Effector memory CD4-positive, alpha-beta T cell (primary cell): ENCODE data around the gene HDHD3.
A peak's percentile ranks its signal among the peaks of the same experiment; 100 is the strongest.

Source experiments
- DNase-seq, 3 donors: peaks; one replicate each; pipeline ENCODE4 v3.0.0-alpha.2; 2020
- H3K27ac ChIP-seq: 2 replicates; pipeline ENCODE4 v1.7.0; 2013; ENCODE audit warnings: mild to moderate bottlenecking, low read length, moderate library complexity; ENCODE audit not compliant: insufficient read depth, poor library complexity, severe bottlenecking
- H3K27me3 ChIP-seq: replicated peaks from 2 replicates; pipeline ENCODE4 v1.7.0; 2013; ENCODE audit warnings: mild to moderate bottlenecking, low read length; ENCODE audit not compliant: insufficient read depth, control insufficient read depth, poor library complexity, severe bottlenecking
- H3K36me3 ChIP-seq: 2 replicates; pipeline ENCODE4 v1.7.0; 2013; ENCODE audit warnings: mild to moderate bottlenecking, low read length, moderate library complexity; ENCODE audit not compliant: control insufficient read depth, insufficient read depth
- H3K4me1 ChIP-seq: 2 replicates; pipeline ENCODE4 v1.7.0; 2013; ENCODE audit warnings: low read length, mild to moderate bottlenecking; ENCODE audit not compliant: control insufficient read depth, insufficient read depth, poor library complexity, severe bottlenecking
- H3K4me3 ChIP-seq: 2 replicates; pipeline ENCODE4 v1.7.0; 2013; ENCODE audit warnings: low read length, low read depth, mild to moderate bottlenecking; ENCODE audit not compliant: insufficient read depth, poor library complexity, severe bottlenecking
- H3K9me3 ChIP-seq: 2 replicates; pipeline ENCODE4 v1.7.0; 2013; ENCODE audit warnings: mild to moderate bottlenecking, low read length, moderate library complexity; ENCODE audit not compliant: control insufficient read depth

The HDHD3 gene

DNA sequence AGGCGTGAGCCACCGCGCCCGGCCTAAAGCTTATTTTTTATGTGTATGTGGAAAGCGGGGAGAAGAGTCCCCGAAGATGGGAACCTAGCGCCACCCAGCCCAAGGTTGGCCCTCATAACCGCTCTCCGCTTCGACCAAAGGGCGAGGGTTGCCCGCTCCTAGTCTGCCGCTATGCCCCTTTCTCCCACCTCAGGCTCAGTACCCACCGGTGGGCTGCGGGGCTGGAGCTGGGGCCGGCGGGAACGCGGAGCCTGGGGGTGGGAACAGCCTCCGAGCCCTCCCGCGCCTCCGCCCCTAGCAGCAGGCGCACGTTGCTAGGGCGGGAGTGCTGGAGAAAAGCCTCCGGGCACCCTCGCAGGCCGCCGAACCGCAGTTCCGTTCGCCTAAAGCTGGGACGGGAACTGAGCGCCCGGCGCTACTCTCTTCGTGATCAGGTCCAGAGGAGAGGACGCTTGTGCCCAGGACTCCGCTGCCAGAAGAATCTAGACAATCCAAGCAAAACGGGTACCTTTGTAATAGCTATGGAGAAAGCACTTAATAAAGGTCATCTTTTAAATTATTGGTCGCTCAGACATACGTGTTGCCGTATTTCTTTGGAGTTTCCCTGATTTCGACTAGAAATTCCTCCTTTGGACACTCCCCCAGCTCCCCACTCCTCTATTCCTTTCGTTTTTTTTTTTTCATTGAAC lies 36.6 kb downstream of the HDHD3 start, which contains the start of gene WDR31:
TSS of gene WDR31 (minus strand) at position 265 of the 689 bp plus-strand sequence. CDS start 8,253 bp downstream, outside the sequence.
- peak; percentile 31 to 53 (median 53) for DNase-seq
- H3K9me3 ChIP-seq = no peaks in the 10 kb centered on the region
- peak within 1 kb of the TSS; percentile 89 for H3K4me3 ChIP-seq
- H3K27me3 ChIP-seq = no peaks in the 10 kb centered on the region
- H3K4me1 ChIP-seq = peaks cover 4% of the 10 kb centered on the region
- H3K27ac ChIP-seq = peak within 1 kb of the TSS; percentile 49
- no peaks in the 10 kb centered on the region for H3K36me3 ChIP-seq

DNA sequence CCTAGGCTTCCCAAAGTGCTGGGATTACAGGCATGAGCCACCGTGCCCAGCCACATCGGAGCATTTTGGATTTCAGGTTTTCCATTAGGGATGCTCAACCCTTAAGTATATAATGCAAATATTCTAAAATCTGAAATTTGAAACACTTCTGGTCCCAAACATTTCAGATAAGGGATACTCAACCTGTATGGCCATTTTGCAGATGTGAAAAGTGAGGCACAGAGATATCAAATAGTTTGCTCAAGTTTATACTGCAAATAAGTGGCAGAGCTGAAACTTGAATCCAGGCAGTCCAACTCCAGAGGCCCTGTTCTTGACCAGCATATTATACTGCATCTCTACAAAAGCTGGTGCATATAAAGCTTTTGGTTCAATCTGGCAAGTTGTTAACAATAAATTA lies 39.1 kb downstream of the HDHD3 start:
- Histone ChIP-seq H3K4me3 (no peak overlapping the region), H3K36me3 (no peaks in the 10 kb centered on the region), H3K4me1 (peaks cover 4% of the 10 kb centered on the region), H3K27me3 (no peaks in the 10 kb centered on the region), H3K9me3 (no peaks in the 10 kb centered on the region), H3K27ac (no peak overlapping the region)
- no peak for DNase-seq

DNA sequence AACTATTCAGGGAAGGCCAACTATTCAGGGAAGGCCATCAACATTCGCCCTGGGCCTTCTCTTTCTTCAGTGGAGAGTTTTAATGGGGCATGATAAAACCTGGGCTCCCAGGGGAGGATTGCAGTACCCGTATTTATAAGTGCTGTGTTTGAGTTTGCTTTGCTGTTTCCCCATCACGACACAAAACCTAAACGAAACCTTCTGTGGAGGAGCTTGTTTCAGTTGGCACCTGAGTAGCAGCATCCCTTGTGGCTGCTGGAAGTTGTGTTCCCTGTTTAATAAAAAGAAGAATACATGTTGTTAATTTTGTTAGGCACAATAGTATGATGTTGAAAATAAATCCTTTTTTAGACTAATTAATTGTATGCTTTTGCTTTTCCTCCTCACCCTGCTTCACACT lies 45.0 kb downstream of the HDHD3 start:
- Histone ChIP-seq H3K27ac (no peak overlapping the region), H3K4me1 (no peaks in the 10 kb centered on the region), H3K9me3 (no peaks in the 10 kb centered on the region), H3K36me3 (no peaks in the 10 kb centered on the region), H3K4me3 (no peak overlapping the region), H3K27me3 (no peaks in the 10 kb centered on the region)
- DNase-seq = no peak

DNA sequence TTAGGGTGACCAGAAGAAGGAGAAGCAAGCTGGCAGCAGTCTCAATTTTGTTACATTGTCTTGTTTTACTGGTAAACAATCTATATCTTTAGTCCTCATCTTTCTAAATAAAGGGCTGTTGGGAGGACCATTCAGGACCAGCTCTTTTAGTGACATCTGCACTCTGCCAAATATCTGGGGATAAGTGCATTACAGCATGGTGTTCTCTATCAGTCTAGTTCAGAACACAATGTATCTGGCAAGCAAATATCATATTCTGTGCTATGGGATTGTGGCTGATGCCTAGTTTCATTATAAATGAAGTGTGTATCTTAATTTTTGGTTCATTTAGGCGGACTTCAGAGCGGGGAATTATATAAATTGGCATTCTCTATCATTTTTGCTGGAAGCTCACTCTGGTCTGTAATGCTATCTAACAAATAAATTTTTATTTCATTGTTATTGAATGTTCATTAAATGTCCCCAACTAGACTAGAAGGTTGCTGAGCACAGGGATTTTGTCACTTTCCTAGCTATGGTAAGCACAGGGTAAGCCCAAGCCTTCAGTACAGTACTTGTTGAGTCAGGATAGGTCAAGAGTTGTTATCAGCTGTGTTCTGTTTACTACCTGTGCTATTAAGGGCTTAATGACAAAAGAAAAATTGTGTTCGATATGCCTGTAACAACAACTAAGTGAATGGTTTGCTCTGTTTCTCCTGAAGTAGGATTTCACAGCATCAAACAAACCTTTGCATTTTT lies 48.6 kb downstream of the HDHD3 start:
- no peak for DNase-seq
- Histone ChIP-seq H3K4me1 (no peaks in the 10 kb centered on the region), H3K4me3 (no peak overlapping the region), H3K36me3 (no peaks in the 10 kb centered on the region), H3K27ac (no peak overlapping the region), H3K9me3 (no peaks in the 10 kb centered on the region), H3K27me3 (no peaks in the 10 kb centered on the region)

DNA sequence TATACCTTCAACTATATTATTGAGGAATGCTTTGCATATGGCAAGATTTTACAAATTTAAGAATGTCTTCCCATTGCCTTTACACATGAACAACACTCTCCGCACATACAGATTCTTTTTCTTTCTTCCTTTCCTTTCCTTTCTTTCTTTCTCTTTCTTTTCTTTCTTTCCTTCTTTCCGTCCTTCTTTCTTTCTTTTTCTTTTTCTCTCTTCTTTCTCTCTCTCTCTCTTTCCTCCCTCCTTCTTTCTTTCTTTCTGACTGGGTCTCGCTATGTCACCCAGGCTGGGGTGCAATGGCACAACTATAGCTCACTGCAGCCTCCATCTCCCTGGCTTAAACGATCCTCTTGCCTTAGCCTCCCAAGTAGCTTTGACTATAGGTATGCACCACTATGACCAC lies 50.6 kb downstream of the HDHD3 start:
- Histone ChIP-seq H3K4me3 (no peak overlapping the region), H3K4me1 (no peaks in the 10 kb centered on the region), H3K27ac (no peak overlapping the region), H3K27me3 (no peaks in the 10 kb centered on the region), H3K9me3 (no peaks in the 10 kb centered on the region), H3K36me3 (no peaks in the 10 kb centered on the region)
- no peak for DNase-seq
